K562 (cell line): Measurements from ENCODE around the gene EPHA1. TPM values are rescaled to one million over a fixed set of nuclear protein-coding genes. Genes with fewer than 3 reads are reported as not detected.

ENCODE experiments used
- ATAC-seq: fragments of 200-7000 bp; cut with Tn5 transposase; 3 replicates; pipeline ENCODE4 v1.9.1; 2020; ENCODE audit warnings: moderate library complexity
- BruUV-seq: library from RNA; stranded (reverse); fragments of 400-500 nt; replicated peaks from 2 replicates; lab custom pipeline; 2021; lab: Mats Ljungman, UMichigan
- CTCF ChIA-PET: fragments of 300-600 bp; formaldehyde crosslinking; extraction: SDS; loops from one replicate; lab custom pipeline; 2021; ENCODE audit warnings: low intra/inter-chr PET ratio; lab: Yijun Ruan, JAX
- POLR2A ChIA-PET: fragments of 300-600, 350-650 bp; sonication (Branson Sonifier 250); formaldehyde crosslinking; extraction: SDS; loops from one replicate; lab custom pipeline; 2021; ENCODE audit warnings: antibody characterized with exemption, inconsistent platforms; lab: Yijun Ruan, JAX
- DNase-seq, 4 experiments: peaks; one replicate each; pipeline versions ENCODE4 v3.0.0 to v3.0.0-alpha.2; 2011 to 2018; ENCODE audit warnings: low spot score in 3 of 4, mixed read lengths in 3 of 4; ENCODE audit errors: extremely low read depth in 1 of 4
- FAIRE-seq: peaks from 2 replicates; lab custom pipeline; 2011; peaks lifted over from hg19 to GRCh38; lab: Jason Lieb, UNC
- H2AFZ ChIP-seq: 2 replicates; pipeline ENCODE4 v1.6.0; 2011; ENCODE audit warnings: low read depth, low read length, control low read depth, inconsistent platforms
- H3K27ac ChIP-seq: fragments of 200-600 bp; 3 replicates; pipeline ENCODE4 v1.8.0; 2011; ENCODE audit warnings: low read depth, mild to moderate bottlenecking, control low read depth, inconsistent platforms, low read length, moderate library complexity, mixed read lengths; ENCODE audit errors: extremely low read depth
- H3K27me3 ChIP-seq, 2 experiments: fragments of 300-600 bp in 1 of 2; 2 replicates in 1 of 2; 3 replicates in 1 of 2; pipeline versions ENCODE4 v1.6.0 to v1.8.0; 2011; ENCODE audit warnings: inconsistent platforms in 2 of 2, low read length in 2 of 2, mild to moderate bottlenecking in 1 of 2, mixed read lengths in 1 of 2, moderate library complexity in 1 of 2; ENCODE audit not compliant: control insufficient read depth in 2 of 2, insufficient read depth in 2 of 2
- H3K36me3 ChIP-seq: fragments of 300-600 bp; 3 replicates; pipeline ENCODE4 v1.8.0; 2011; ENCODE audit warnings: mild to moderate bottlenecking, low read length, inconsistent platforms; ENCODE audit not compliant: control insufficient read depth, insufficient read depth
- H3K4me1 ChIP-seq, 2 experiments: fragments of 200-600 bp in 1 of 2; replicated peaks in 1 of 2; 2 replicates in 1 of 2; 3 replicates in 1 of 2; pipeline versions ENCODE4 v1.5.1 to v1.8.0; 2011; ENCODE audit warnings: inconsistent platforms in 2 of 2, low read length in 2 of 2, mild to moderate bottlenecking in 1 of 2, mixed read lengths in 1 of 2, moderate library complexity in 1 of 2; ENCODE audit not compliant: control insufficient read depth in 2 of 2, insufficient read depth in 2 of 2
- H3K4me2 ChIP-seq: 2 replicates; pipeline ENCODE4 v1.6.1; 2011; ENCODE audit warnings: low read length, control low read depth, inconsistent platforms, mixed read lengths; ENCODE audit not compliant: insufficient read depth
- H3K4me3 ChIP-seq: fragments of 200-600 bp; sonication (generic), shearing (Covaris generic); 2 replicates; pipeline ENCODE4 v1.5.1; 2016; ENCODE audit warnings: control low read depth, inconsistent platforms
- H3K79me2 ChIP-seq: fragments of 200-600 bp; 3 replicates; pipeline ENCODE4 v1.8.0; 2011; ENCODE audit warnings: low read length, inconsistent platforms; ENCODE audit not compliant: control insufficient read depth, insufficient read depth
- H3K9ac ChIP-seq, 2 experiments: 2 replicates each; pipeline versions ENCODE4 v1.6.0 to v1.6.1; 2011; ENCODE audit warnings: low read depth in 2 of 2, low read length in 2 of 2, control low read depth in 1 of 2, inconsistent platforms in 1 of 2, mild to moderate bottlenecking in 1 of 2, mixed read lengths in 1 of 2; ENCODE audit not compliant: insufficient read depth in 1 of 2
- H3K9me1 ChIP-seq: one replicate; pipeline ENCODE4 v1.6.0; 2011; ENCODE audit warnings: inconsistent platforms, mild to moderate bottlenecking, low read length, moderate library complexity; ENCODE audit not compliant: control insufficient read depth, insufficient read depth
- H3K9me3 ChIP-seq: replicated peaks from 2 replicates; pipeline ENCODE4 v1.5.1; 2011; ENCODE audit warnings: low read depth, low read length, inconsistent platforms; ENCODE audit not compliant: control insufficient read depth, insufficient read depth
- H4K20me1 ChIP-seq: replicated peaks from 2 replicates; pipeline ENCODE4 v1.6.1; 2011; ENCODE audit warnings: low read length, inconsistent platforms, mixed read lengths; ENCODE audit not compliant: control insufficient read depth, insufficient read depth
- ATF7 ChIP-seq: fragments of 450-650 bp; IDR thresholded peaks from 2 replicates; pipeline ENCODE4 v1.7.1; 2014; ENCODE audit warnings: mild to moderate bottlenecking, moderate library complexity
- EGR1 ChIP-seq: fragments of 450-650 bp; conservative IDR thresholded peaks from 2 replicates; pipeline ENCODE4 v1.6.1; 2017; ENCODE audit warnings: mild to moderate bottlenecking
- FIP1L1 ChIP-seq: fragments of 200-400 bp; formaldehyde crosslinking; IDR thresholded peaks from 2 replicates; pipeline ENCODE4 v1.6.1; 2018; ENCODE audit warnings: mild to moderate bottlenecking, low read depth, low read length; ENCODE audit not compliant: poor library complexity, severe bottlenecking
- POLR2G ChIP-seq: fragments of 200-400 bp; formaldehyde crosslinking; IDR thresholded peaks from 2 replicates; pipeline ENCODE4 v1.6.1; 2017; ENCODE audit warnings: low read depth, mild to moderate bottlenecking, antibody characterized with exemption, low read length, moderate library complexity
- RBFOX2 ChIP-seq: fragments of 200-400 bp; formaldehyde crosslinking; IDR thresholded peaks from 2 replicates; pipeline ENCODE4 v1.6.1; 2017; ENCODE audit warnings: low read depth, mild to moderate bottlenecking, low read length, moderate library complexity
- RUNX1 ChIP-seq: sonication (generic); IDR thresholded peaks from 2 replicates; pipeline ENCODE4 v1.6.1; 2016; ENCODE audit warnings: antibody characterized with exemption, low read depth
- ZNF175 ChIP-seq: fragments of 200-800 bp; sonication (Bioruptor generic); IDR thresholded peaks from 2 replicates; pipeline ENCODE4 v1.6.1; 2016; ENCODE audit warnings: low read depth, mild to moderate bottlenecking, missing genetic modification characterization, missing compliant biosample characterization
- ZNF232 ChIP-seq: sonication (generic); formaldehyde crosslinking; IDR thresholded peaks from 2 replicates; pipeline ENCODE4 v1.8.0; 2022; ENCODE audit warnings: mild to moderate bottlenecking, missing genetic modification reagents
- ZNF785 ChIP-seq: fragments of 250-450 bp; sonication (Bioruptor Pico); IDR thresholded peaks from 2 replicates; pipeline ENCODE4 v1.4.0; 2020; ENCODE audit warnings: mild to moderate bottlenecking
- WGBS: fragments of 100-300 bp; shearing (Covaris generic); methylation state at CpG from one replicate; pipeline ENCODE4 v1.1.6; 2016; ENCODE audit warnings: low coverage, mixed read lengths; ENCODE audit not compliant: insufficient coverage; ENCODE audit errors: missing lambda C conversion rate; 5-methylcytosine and 5-hydroxymethylcytosine counted together
- in situ Hi-C: fragments of 300-500 bp; cut with MboI; formaldehyde crosslinking; loops from 4 replicates; pipeline ENCODE4 v1.15.0; 2018; ENCODE audit warnings: inconsistent platforms, mixed read lengths
- intact Hi-C: fragments of 100-400 bp; cut with micrococcal nuclease; formaldehyde crosslinking; loops from 2 replicates; pipeline ENCODE4 v1.14.2; 2022
- polyA plus RNA-seq, 8 experiments: library from polyadenylated mRNA; depleted of rRNA in 4 of 8; stranded (reverse) in 5 of 8; unstranded in 3 of 8; fragments of >200 nt; fragmentation: Nextera tagmentation in 2 of 8; fragmentation: Illumina TruSeq in 1 of 8; extraction: Ambion mirVana in 2 of 8; extraction: Trizol in 1 of 8; gene quantifications; 2 replicates each; pipeline versions ENCODE4 v1.2.1 to v1.2.3, GENCODE V29; 2011 to 2014; ENCODE audit warnings: inconsistent platforms in 1 of 8, missing spikeins in 1 of 8
- total RNA-seq, 7 experiments: library from RNA; depleted of rRNA in 6 of 7; stranded (reverse); fragments of >200 nt in 6 of 7; fragmentation: Illumina TruSeq in 2 of 7; extraction: Trizol in 2 of 7; gene quantifications; 2 replicates each; pipeline versions ENCODE4 v1.2.1 to v1.2.3, GENCODE V29; 2011 to 2021; ENCODE audit warnings: low replicate concordance in 1 of 7
- TF ChIP-seq, protein P1 (sequence below): fragments of 250-450 bp; sonication (Bioruptor Pico); IDR thresholded peaks from 2 replicates; pipeline ENCODE4 v1.8.0; 2021; ENCODE audit warnings: mild to moderate bottlenecking, moderate library complexity
- TF ChIP-seq, protein P2 (sequence below), 3 experiments: IDR thresholded peaks in 2 of 3; conservative IDR thresholded peaks in 1 of 3; 2 replicates each; pipeline ENCODE4 v1.5.1; 2011 to 2012; ENCODE audit warnings: low read length in 3 of 3, mild to moderate bottlenecking in 3 of 3, control low read depth in 2 of 3, improper control_type of control experiment in 1 of 3, inconsistent platforms in 1 of 3, low read depth in 1 of 3, mixed read lengths in 1 of 3, moderate library complexity in 1 of 3; ENCODE audit not compliant: insufficient read depth in 2 of 3

The EPHA1 gene
- total and polyA plus RNA-seq, 9 of the 15 experiments (the other 6 are each of a cell fraction or from before 2014, with no cell fraction given), result 0.22 to 0.57 (median 0.32) TPM; not detected in 6

DNA sequence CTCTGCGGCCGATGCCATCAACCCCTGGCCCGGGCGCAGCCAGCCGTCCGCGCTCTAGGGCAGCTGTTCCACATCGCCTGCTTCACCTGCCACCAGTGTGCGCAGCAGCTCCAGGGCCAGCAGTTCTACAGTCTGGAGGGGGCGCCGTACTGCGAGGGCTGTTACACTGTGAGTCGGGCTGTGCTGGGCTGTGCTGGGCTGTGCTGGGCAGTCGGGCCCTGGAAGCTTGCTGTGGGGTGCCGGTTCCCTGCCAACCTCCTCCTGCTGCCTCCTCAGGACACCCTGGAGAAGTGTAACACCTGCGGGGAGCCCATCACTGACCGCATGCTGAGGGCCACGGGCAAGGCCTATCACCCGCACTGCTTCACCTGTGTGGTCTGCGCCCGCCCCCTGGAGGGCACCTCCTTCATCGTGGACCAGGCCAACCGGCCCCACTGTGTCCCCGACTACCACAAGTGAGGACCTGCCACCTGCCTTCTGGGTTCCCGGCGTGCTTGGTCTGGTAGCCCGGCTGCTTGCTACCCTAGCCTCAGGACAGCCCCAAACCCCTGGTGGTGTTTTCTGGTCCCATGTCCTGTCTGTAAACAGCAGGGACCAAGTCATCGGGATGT is 20.1 kb downstream of the EPHA1 start:
- no peaks in the 10 kb centered on the region for H3K9me3 ChIP-seq
- no peak overlapping the region for H3K4me2 ChIP-seq
- no peak overlapping the region for H2AFZ ChIP-seq
- H3K9me1 ChIP-seq, result peaks cover 18% of the 10 kb centered on the region
- H4K20me1 ChIP-seq, result peaks cover 25% of the 10 kb centered on the region
- H3K9ac ChIP-seq, result no peak overlapping the region
- H3K4me1 ChIP-seq, result peaks cover 5 to 28% of the 10 kb centered on the region in 2 experiments; a peak in 3 of 5 replicates
- peak; percentile 4; the same call in 1 of the 3 replicates for ATAC-seq
- H3K4me3 ChIP-seq, result no peak overlapping the region
- no peak for FAIRE-seq
- no peak overlapping the region for H3K27ac ChIP-seq
- TF ChIP-seq ZNF175 (no peak), RUNX1 (no peak), FIP1L1 (peak; percentile 45), RBFOX2 (peak; percentile 56), POLR2G (peak; percentile 60), ZNF785 (CRISPR knock-in tag) (no peak), ATF7 (no peak), EGR1 (no peak), ZNF232 (CRISPR knock-in tag) (0 out of 2 replicates have a peak, but pooled peaks have one; percentile 42)
- TF ChIP-seq, protein P1, sequence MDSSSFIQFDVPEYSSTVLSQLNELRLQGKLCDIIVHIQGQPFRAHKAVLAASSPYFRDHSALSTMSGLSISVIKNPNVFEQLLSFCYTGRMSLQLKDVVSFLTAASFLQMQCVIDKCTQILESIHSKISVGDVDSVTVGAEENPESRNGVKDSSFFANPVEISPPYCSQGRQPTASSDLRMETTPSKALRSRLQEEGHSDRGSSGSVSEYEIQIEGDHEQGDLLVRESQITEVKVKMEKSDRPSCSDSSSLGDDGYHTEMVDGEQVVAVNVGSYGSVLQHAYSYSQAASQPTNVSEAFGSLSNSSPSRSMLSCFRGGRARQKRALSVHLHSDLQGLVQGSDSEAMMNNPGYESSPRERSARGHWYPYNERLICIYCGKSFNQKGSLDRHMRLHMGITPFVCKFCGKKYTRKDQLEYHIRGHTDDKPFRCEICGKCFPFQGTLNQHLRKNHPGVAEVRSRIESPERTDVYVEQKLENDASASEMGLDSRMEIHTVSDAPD (CRISPR knock-in tag), result no peak
- TF ChIP-seq, protein P2, sequence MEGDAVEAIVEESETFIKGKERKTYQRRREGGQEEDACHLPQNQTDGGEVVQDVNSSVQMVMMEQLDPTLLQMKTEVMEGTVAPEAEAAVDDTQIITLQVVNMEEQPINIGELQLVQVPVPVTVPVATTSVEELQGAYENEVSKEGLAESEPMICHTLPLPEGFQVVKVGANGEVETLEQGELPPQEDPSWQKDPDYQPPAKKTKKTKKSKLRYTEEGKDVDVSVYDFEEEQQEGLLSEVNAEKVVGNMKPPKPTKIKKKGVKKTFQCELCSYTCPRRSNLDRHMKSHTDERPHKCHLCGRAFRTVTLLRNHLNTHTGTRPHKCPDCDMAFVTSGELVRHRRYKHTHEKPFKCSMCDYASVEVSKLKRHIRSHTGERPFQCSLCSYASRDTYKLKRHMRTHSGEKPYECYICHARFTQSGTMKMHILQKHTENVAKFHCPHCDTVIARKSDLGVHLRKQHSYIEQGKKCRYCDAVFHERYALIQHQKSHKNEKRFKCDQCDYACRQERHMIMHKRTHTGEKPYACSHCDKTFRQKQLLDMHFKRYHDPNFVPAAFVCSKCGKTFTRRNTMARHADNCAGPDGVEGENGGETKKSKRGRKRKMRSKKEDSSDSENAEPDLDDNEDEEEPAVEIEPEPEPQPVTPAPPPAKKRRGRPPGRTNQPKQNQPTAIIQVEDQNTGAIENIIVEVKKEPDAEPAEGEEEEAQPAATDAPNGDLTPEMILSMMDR (IDR thresholded peaks at IDR 0.05 in 2 of 3, conservative IDR thresholded peaks at IDR 0.05 in 1 of 3; ENCODE audit: insufficient read depth in 2 of 3, low read depth in 1 of 3, low read length in 3 of 3), result peak in 1 of 3 experiments; percentile 30; a peak in 2 of 6 replicates
- intact Hi-C loops (no loop called here), in situ Hi-C loops (no loop called here)
- WGBS, result 93% methylated on average over 28 of the region's 28 CpGs
- H3K79me2 ChIP-seq, result no peaks in the 10 kb centered on the region; the same call in 2 of the 3 replicates
- peaks cover 70% of the 10 kb centered on the region; the same call in 2 of the 3 replicates for H3K36me3 ChIP-seq
- BruUV-seq, result no TSS peak
- peaks cover 0 to 3% of the 10 kb centered on the region in 2 experiments; a peak in 2 of 5 replicates for H3K27me3 ChIP-seq
- DNase-seq, result peak in 1 of 4 experiments; percentile 23
- ChIA-PET POLR2A (interaction anchor here (0.7 to 9.7 kb wide), 9 partner anchors 8 to 331 kb away, joined by 3 to 131 read pairs (median 3); partner anchors contain the start of genes EPHA1 and ZYX), CTCF (interaction anchor here (0.6 kb wide), 1 partner anchor 381 kb away, joined by 3 read pairs; no protein-coding TSS in a partner anchor)
